ENCODE measurements around the gene PTPN20.

The PTPN20 gene

DNA sequence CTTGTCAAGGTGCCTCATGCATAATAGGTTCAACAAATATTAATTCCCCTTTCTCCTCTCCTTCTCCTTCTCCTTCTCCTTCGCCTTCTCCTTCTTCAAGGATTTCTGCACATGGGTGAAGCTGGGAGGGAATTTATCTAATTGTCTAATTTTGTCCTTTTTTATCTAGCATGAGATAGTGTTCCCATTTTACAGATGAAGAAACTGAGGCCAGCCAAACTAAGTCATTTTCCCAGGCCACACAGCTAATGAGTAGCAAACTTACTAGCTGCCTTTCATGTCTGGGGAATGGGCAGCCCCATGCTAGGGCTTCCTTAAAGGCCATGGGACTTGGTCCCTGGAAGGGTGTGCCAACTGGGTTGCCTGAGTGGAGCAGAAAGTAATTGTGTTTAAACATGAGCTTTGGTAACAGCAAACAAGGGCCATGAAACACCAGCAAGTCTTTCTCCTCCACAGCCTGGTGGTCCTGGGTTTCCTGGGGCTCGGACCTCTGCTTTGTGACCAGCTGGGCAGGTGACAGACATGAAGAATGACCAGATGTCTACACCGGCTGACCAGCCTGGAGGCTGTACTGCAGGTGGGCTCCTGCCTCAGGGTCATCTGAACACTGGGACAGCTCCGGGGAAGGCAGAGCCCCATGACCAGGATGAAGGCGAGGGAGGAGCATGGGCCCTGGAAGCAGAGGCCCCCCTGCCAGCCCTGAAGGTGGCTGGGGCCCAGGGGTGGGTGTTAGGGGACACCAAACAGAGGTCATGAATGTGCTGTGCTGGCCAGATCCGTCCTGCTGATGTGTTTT lies 138.0 kb downstream of the PTPN20 start:
- DNase-seq = no peak

DNA sequence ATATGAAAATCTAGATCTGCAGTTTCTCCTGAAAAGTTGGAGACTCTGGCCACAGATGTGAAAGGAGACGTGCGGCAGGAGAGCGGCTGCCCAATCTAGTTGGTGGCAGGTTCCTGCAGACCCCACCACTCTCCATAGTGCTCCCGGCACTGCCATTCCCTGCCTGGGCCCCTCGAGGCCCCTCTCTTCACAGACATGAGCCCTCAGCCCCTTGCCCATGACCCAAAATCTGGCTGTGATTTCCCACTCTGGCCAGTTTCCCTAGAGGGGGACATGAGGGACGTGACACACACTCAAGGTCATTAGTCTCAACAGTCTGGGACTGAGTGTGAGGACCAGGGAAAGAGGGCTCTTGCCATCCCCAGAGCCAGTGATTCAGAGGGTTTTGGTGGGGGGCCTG lies 138.7 kb downstream of the PTPN20 start:
- no peak for DNase-seq

DNA sequence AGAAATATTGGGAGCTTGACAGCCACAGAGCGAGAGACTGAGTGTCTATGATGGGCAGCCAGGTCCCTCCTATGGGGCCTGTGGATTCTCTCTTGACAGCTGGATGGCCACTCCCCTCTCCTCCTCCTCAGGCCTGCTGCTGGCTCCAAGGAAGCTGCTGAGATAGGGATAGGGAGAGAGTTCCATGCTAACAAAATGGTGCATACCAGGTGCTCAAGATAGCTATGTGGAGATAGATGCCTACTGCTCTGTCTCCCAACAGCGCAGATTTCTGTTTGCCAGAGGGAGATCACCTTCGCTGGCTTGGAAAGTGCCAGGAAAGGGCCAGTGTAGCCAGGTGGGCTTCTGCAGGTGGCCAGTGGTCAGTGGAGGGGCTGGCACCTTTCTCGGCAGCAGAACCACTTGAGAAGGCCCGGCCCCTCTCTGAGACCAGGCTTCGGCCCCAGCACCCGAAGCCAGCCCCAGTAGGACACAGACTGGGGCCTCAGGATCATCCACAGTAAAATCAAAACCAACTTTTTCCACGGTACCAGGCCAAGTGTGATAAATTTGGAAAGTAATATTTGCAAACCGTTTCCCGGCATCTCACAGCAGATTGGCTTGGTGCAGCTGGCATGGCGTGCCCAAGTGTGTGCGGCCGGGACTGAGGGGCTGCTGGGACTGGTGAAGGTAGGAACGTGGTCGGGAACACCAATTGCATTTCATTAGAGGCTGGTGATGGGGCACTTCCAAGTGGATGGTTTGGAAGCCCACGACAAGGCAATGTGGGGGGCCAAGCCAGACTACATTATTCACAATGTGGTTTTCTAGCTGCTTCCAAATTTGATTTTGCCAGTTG lies 139.6 kb downstream of the PTPN20 start:
- no peak for DNase-seq

DNA sequence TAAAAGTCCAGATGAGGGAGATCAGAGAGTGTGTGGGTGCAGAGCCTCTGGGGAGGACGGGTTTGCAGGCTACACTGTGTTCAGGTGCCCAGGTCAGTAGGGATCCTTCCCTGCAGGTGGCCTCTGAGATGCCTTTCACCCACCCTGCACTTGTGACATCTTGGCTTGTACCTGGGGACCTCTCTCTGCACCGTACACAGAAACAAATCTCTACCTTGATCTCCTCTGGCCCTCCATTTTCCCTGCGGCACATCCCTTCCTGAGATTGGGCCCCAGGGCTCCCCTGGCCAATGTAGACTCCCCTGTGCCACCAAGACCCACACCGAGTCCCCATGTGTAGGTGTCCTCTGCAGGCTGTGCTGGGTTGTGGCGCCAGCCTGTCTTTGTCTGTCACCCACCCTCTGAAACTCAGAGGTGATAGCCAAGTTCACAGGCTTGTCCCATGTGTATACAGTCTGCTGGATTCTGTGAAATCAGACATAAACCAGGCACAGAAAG lies 140.6 kb downstream of the PTPN20 start:
- DNase-seq = no peak
